ENCODE results near the gene ETFB.

DNA sequence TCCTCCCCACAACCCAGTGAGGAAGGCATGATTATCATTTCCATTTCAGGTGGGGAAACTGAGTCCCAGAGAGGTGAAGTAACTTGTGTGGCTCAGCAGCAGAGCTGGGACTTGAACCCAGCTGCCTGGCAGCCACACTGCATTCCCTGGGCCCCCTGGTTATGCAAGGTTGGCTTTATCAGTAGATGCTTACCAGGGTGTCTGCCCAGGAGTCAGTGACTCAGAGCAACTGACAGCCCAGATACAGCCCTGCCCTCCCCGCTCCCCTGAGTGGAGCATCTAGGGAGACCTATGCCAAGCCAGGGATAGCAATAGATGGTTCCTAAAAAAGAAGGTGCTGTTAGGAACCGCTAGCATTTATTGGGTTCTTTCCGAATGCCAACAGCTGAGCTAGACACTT, 48.8 kb downstream of the ETFB start:
- TF ChIP-seq POLR2AphosphoS5 (IDR thresholded peaks at IDR 0.05; ENCODE audit: low read depth, low read length) = no peak
- no peak for TF ChIP-seq CTCF (IDR thresholded peaks at IDR 0.05)
- TF ChIP-seq, protein P1, sequence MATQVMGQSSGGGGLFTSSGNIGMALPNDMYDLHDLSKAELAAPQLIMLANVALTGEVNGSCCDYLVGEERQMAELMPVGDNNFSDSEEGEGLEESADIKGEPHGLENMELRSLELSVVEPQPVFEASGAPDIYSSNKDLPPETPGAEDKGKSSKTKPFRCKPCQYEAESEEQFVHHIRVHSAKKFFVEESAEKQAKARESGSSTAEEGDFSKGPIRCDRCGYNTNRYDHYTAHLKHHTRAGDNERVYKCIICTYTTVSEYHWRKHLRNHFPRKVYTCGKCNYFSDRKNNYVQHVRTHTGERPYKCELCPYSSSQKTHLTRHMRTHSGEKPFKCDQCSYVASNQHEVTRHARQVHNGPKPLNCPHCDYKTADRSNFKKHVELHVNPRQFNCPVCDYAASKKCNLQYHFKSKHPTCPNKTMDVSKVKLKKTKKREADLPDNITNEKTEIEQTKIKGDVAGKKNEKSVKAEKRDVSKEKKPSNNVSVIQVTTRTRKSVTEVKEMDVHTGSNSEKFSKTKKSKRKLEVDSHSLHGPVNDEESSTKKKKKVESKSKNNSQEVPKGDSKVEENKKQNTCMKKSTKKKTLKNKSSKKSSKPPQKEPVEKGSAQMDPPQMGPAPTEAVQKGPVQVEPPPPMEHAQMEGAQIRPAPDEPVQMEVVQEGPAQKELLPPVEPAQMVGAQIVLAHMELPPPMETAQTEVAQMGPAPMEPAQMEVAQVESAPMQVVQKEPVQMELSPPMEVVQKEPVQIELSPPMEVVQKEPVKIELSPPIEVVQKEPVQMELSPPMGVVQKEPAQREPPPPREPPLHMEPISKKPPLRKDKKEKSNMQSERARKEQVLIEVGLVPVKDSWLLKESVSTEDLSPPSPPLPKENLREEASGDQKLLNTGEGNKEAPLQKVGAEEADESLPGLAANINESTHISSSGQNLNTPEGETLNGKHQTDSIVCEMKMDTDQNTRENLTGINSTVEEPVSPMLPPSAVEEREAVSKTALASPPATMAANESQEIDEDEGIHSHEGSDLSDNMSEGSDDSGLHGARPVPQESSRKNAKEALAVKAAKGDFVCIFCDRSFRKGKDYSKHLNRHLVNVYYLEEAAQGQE (IDR thresholded peaks at IDR 0.05; ENCODE audit: insufficient read depth in 1 of 2, low read depth in 2 of 2, low read length in 1 of 2) = no peak
- TF ChIP-seq TCF7L2 (IDR thresholded peaks at IDR 0.05; ENCODE audit: low read depth, low read length) = no peak

Measured in Panc1 (cell line).